ENCODE results near the gene FUT8.

Gene FUT8

DNA sequence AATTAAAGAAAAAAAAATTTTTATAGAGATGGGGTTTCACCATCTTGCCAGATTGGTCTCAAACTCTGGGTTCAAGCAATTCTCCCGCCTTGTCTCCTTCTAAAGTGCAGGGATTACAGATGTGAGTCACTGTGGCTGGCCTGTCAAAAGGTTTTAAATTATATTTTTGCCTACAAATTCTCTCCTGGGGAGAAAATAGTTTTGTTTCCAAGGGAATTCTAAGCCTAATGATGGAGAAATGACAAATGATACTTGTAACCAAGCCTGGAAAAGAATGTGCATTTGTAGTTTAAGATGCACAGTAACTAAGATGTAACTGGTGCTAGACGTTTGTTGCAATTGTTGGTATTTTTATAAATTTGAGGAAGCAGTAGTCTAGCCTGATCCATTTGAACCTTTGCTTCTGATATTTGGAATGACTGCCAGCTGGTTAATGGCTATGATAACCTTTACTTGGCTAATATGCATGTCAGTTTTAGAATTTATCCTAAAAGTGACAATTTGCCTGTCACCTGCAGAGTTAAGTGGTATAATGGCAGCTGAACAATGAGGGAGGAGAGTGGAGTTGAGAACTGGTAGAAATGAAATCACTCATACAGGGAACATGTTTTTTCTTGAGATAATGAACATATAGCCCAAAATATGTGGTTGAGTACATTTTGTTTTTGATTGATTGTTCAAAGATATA is 148.0 kb downstream of the FUT8 start:
- DNase-seq = no peak

DNA sequence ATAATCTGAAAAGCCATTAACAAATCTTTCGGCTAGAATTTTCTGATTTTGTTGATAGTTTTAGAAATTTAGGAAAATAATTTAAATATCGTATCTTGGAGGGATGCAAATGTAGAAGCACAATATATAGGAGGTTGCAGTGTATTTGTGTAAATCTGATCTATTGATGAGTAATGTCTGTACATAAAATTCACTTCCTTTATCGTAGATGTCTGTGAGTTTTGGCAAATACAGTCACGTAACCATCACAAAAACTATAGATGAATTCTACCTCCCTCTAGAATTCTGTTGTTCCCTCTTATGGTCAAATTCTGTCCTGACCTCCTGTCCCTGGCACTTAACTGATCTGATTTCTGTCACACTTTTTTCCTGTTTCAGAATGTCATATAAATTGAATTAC is 151.8 kb downstream of the FUT8 start:
- no peak for DNase-seq

DNA sequence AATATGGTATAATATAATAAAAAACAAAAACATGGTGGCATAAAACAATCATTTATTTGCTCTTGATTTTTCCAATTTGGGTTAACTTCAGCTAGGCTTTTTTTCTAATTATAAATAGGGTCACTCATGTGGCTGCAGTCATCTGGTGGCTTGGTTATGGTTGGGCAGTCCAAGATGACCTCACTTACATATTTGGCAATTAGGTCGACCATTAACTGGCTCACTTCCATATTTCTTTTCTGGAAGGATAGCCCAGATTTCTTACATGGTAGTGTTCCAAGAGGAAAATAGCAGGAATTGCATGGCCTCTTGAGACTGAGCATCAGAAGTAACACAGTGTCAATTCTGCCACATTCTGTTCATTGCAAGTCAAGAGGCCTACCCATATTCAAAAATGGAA is 153.4 kb downstream of the FUT8 start:
- DNase-seq = no peak

DNA sequence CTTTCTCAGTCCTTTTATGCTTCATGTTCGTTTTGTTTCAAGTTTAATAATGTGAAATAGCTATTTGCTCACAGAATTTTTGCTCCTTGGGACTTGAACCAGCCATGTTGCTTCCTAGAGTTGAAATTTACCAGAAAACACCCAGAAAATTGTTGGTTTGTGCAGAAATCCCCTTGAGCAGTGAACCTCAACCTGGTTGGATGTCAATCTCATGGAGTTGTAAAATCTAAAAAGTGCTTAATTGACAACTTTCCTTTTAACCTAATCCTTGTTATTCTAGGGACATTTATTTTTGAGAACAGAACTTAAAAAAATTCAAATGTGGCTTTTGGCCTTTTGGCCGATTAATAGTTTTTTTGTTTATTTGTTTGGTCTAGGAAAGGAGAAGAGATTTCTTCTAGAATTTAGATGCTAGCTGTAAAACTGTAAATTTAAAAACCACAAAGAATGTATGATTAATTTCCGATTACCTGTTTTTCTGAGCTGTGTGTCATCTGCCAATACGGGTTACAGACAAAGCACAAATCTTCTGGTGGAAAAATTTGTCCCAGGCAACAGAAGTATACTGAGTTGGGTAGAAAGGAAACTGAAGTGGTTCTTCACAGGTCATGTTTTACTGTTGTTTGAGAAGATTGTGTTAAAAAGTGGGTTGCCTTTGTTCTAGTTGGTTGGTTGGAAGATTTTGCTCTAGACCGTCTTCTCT is 154.4 kb downstream of the FUT8 start:
- DNase-seq = no peak

DNA sequence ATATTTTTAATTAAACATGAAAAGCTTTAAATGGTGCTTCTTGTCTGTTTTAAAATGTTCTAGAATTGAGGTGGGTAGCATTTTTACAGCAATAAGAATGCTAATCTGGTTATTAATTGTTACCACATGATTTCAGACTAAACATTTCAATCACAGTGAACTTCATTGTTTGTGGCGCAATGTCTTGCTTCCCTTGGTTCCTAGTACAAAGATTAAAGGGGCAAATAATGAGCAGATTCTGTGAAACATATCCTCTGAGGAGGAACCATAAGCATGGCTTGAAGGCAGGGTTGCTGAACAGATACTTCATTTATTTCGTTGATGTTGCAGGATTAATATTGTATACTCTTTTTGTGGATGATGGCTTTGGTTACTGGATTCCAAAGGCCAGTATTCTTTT is 162.1 kb downstream of the FUT8 start:
- DNase-seq = no peak

DNA sequence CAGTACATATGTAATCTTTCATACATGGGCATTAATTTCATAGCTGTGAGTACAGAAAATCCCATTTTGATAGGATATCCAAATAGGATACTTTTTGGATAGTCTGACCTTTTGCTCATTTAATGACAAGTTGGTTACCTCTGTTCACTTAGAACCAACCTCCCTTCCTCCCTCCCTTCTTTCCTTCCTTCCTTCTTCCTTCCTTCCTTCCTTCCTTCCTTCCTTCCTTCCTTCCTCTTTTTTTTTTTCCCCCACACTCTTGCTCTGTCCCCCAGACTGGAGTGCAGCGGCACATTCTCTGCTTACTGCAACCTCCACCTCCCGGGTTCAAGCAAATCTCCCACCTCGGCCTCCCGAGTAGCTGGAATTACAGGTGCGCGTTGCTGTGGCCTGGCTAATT is 162.9 kb downstream of the FUT8 start:
- DNase-seq = no peak

DNA sequence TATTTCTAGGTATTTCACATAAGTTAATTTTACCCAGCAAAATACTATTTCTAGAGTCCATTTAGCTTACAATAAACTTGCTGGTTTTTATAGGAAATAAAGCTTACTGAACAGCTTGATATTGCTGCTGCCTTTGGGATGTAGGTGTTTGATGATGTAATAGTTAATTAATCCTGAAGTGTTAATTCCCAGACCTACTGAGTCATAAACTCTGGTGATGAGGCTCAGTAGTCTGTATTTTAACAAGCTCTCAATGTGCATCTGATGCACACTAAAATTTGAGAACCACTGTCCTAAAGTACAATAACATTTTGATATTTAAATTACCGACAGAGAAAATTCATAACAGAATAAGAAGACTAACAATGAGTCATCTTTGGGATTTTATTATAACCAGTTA is 168.4 kb downstream of the FUT8 start:
- no peak for DNase-seq

DNA sequence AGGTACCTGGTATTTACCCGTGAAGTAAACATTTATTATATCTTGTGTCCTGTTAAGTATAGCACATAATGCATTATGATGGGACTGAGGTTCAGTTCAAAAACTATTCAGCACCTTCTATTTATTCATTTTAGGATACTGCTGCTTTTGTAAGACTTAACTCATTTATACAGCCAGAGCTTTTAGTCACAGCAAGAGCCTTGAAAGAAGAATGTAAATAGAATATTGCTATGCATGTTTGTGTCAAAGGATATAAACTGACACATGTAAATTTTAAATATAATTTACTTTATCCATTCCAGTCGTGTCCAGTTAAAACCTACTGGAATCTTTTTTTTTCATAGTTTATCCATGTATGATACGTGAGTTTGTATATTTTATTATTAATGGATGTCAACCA is 168.8 kb downstream of the FUT8 start:
- no peak for DNase-seq

DNA sequence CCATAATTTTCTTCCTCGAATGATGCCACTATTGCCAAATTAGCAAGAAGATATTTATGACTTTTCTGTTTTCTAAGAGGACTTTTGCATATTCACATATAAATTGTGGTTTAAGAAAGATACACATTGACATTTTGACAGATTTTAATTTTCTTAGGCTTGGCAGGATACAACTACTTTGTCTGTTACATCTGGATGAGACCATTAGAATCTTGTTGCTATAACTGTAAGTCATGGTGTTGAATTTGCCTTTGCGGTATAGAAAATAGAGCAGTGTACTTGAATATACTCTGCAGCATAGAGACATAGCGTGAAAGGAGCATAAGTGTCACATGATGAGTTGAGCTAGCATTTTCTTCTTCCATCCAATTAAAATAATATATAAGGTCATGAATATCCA is 169.3 kb downstream of the FUT8 start:
- no peak for DNase-seq

DNA sequence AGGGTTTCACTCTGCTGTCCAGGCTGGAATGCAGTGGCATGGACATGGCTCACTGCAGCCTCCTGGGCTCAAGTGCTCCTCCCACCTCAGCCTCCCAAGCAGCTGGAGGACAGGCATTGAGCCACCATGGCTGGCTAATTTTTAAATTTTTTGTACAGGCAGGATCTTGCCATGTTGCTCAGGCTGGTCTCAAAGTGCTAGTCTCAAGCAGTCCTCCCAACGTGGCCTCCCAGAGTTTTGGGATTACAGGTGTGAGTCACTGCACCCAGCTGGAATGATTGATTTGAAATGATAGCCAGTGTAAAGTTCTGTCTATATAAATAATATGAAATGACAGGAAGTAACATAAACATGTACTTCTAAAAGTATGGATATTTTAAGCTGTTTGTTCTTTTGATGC is 172.7 kb downstream of the FUT8 start:
- no peak for DNase-seq

DNA sequence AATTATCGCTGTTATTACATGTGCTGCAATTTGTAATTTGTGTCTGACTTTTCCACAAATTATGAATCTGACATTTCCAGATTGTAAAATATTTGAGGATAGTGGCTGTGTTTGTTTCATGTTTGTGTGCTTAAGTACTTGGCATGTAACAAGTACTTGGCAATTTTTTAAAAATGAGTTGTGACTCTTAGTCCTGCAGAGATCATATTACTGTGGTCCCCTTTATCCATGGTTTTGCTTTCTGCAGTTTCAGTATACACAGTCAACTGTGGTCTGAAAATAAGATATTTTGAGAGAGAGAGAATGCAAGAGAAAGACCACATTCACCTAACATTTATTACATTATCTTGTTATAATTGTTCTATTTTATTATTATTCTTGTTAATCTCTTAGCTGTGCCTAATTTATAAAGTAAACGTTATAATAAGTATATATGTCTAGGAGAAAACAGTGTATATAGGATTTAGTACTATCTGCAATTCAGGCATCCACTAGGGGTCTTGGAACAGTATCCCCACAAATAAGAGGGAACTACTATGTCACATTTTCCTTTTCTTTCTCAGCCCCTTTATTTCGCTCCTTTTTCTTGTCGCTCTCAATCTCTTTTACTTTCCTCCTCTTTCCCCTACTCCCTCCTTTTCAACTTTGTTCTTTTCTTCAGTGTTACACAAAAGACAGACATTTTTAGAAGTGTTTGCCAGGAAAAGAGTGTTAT is 176.1 kb downstream of the FUT8 start:
- no peak for DNase-seq

DNA sequence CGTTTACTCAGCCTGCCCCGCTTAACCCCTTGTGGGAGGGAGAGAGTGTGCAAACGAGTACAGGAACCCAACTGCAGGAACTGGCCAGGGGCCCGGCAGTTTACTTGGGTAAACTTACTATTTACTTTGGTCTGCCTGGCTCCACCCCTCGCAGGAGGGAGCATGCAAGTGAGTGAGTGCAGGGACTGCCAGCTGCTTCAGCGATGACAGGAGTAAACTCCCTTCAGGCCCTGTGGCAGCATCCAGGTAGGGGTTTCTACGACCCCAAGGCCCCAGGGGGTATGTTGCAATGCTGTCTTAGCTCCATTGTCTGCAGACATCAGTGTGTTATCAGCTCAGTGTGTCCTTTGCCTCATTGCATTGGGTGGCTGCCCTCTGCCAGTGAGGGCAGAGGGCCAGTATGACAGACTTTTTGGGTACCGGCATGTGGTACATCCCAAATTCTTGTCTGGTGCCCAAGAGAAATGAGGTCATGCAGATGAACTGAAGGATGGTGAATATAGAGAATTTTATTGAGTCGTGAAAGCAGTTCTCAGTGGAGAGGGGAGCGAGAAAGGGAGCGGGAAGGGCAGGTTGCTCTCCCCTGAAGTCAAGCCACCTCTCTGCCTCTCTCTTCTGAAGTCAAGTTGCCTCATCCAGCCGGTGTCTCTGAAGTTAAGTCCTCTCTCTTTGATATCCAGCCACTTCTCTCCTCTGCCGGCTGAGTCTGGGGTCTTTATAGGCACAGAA is 181.8 kb downstream of the FUT8 start:
- DNase-seq = no peak

DNA sequence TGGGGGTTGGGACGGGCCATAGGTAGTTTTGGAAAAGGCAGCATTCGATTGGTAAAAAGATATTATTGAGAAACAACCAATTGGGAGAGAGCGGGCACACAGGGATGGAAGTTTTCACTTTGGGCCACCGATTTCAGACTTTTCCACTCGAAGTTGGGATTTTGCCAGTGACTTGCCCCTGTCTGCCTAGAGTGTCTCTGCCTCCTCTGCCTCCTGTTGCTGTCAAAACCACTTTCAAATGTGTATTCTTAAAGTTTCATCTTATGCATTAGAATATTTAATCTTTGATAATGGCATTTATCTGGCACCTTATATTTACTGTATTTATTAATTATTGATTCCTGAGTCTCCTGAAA is 182.3 kb downstream of the FUT8 start:
- DNase-seq = no peak

DNA sequence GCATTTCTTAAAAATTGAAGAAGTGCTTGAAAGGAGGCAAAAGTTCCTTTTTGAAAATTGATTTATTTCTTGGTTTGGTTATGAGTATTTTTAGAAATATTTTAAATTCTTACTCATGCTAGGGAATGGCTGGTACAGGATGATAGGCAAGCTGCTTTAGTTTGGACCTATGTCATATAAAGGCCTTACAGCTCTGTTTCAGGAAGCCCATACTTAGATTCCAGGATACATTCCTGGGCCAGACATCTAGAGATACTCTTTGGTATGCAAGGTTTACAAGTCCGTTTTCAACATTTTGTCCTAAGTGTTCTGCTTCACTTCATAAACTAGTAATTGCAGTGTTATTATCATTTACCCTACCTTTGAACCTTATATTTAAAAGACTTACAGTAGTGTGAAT is 186.8 kb downstream of the FUT8 start:
- no peak for DNase-seq

DNA sequence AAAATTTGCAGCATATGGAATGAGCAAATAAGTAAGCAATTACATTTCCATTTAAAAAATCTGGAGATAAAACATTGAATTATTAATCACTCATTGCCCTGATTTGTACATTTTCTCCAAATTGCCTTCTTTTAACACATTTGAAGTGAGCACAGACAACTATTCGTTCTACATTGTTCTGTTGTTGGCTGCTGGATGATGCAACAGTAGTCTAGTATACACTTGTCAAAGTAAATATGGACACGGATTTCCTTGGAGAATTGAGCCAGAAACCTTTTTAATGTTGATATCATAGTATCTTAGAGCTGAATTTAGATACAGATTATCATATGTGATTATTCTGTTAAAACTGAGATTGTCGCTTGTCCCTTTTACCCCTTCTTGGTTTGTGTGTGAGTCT is 188.2 kb downstream of the FUT8 start:
- no peak for DNase-seq

DNA sequence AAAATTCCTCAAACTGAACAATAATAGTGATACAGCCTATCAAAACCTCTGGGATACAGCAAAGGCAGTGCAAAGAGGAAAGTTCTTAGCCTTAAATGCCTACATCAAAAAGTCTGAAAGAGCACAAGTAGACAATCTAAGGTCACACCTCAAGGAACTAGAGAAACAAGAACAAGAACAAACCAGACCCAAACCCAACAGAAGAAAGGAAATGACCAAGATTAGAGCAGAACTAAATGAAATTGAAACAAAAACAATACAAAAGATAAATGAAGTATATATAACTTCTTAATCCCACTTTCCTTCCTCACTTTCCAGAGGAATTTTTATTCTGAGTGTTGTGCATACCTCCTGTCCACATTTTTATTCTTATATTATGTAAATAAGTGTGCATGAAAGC is 192.0 kb downstream of the FUT8 start:
- DNase-seq = no peak

DNA sequence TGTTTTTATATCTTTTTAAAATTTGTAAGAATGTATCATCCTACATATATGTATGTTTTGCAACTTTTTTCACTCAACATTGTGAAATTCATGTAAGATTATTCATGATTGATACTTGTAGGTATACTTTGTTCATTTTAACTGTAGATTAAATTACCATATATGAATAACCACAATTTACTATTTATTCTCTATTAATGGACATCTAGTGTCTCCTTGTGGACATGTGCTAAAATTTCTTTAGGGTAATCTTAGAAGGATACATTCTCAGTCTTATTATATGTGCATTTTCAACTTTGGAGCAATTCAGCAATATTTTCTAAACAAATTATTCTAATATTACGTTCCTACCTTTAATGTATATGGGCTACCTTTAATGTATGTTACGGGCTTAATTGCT is 192.4 kb downstream of the FUT8 start:
- DNase-seq = peak in 1 of 2 experiments; percentile 20

DNA sequence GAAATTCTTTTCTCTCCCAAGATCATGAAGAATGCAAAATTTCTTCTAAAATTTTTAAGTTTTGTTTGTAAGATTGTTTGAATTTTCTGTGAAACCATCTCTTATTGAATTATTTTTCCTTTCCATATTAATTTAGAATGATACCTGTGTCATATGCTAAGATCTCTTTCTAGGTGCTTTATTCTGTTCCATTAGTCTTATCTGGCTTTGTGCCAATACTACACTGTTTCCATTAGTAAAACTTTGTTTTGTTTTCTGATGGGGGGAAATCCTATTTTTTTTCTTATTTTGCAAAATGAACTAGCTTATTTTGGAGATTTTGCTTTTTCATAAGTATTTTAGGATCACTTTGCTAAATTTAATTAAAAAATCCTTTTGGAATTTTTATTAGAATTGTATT is 193.9 kb downstream of the FUT8 start:
- no peak for DNase-seq

DNA sequence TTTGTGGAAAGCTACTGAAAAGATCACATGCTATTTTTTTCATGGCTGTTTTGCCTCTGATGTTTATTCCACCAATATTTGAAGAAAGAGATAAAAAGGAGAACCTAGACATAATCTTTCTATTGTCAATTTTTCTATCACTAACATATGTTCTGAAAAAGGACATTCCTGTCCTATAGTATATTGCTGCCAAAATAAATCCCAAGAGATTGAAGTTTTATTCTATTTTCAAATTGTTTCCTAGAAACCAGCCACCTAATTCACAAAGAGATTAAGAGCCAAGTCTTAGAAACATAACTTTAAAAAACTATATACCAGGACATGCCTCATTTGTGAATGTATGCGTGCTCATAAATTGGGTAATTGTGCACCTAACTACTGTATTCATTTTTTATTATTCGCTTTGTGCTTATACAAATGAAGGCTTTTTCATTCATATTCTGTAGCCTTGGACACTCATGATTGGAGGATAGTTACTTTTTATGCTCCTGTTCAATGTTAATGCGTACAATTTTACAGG is 200.7 kb downstream of the FUT8 start:
- DNase-seq = no peak

DNA sequence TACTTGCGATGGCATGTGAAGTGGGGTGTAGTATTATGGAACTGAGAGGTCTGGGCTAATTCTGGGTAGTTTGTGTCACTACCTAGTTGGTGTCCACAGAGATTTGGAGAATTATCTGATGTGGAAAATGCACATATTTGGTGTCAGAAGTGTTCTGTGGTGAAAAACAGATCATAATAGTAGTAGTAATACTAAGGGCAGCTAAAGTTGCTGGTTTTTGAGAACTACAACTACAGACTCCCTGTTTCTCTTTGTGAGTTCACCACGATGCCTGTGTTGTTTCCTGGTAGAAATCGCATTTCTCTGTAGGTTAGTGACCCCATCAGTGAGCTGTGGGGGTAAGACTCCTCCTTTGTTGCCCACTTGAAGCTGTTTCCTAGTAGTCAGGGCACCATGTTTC is 206.5 kb downstream of the FUT8 start:
- no peak for DNase-seq

DNA sequence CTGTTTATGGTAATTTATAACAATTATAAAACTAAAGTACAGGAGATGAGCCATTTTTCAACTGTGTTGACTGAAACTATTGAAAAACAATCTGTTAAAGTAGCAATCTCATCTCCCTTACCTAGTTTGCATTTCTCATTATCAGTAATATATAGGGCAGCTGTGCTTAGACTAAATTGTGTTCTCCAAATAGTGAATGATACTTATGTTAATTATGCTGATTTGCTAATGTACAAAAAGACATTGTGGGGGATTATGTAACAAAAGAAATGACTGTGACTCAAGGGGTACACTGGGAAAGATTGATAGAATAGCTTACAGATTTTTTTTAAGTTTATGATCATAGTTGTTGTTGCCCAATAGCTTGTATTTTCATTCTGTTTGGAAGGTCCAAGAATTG is 207.7 kb downstream of the FUT8 start:
- DNase-seq = no peak

DNA sequence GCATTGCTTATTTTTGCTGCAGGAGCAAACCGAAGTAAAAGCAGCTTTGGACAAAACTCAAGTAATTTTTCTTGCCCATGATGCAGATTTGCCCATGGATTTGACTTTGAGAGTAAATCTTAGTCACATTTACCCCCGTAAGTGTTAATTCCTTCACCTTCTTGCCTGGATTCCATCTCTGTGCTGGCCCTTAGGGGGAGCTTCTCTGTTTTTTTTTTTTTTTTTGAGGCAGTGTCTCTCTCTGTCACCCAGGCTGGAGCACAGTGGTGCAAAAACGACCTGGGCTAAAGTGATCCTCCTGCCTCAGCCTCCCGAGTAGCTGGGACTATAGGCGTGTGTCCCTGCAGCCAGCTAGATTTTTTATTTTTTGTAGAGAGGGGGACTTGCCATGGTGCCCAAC is 210.2 kb downstream of the FUT8 start:
- no peak for DNase-seq

DNA sequence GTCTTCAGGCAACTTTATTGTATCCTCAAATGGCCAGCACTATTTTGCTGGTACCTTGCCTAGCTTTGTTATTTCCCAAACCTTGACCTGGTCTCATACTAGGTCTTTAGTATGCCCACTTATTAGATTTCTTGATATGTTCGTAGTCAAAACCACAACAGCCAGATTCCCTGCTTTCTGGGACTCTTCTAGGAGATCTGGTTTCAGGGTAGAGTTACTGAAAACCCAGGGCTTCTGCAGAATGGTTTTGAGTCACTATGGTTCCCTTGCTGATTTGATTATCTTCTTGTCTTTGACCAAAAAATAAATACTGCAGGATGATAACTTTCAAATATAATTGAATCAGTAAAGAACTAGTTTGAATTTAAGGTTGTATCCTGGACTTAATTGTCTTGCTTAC is 211.2 kb downstream of the FUT8 start:
- no peak for DNase-seq

DNA sequence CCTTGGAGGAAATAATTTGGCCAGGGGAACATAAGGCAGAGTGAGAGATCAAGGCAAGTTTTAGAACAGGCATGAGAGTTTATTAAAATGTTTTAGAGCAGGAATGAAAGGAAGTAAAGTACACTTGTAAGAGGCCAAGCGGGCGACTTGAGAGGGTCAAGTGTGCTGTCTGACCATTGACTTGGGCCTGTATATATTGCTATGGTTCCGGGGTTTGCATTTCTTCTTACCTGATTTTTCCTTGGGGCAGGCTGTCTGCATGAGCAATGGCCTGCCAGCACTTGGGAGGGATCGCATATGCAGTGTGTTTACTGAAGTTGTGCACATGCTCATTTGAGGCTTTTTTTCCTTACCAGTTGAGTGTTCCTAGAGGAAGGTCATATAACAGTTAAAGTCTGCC is 214.8 kb downstream of the FUT8 start:
- DNase-seq = no peak
